NCI-H1694 (cell line): ENCODE data around the gene CADM4.
"Not testable (repeated sequence)": the region's sequence is repeated elsewhere in the genome, so short reads cannot be mapped to it uniquely, and the experiment has no call there.

Experiments used
- DNase-seq: peaks from one replicate; lab custom pipeline; 2025; lab: John Stamatoyannopoulos, UW

Gene CADM4

DNA sequence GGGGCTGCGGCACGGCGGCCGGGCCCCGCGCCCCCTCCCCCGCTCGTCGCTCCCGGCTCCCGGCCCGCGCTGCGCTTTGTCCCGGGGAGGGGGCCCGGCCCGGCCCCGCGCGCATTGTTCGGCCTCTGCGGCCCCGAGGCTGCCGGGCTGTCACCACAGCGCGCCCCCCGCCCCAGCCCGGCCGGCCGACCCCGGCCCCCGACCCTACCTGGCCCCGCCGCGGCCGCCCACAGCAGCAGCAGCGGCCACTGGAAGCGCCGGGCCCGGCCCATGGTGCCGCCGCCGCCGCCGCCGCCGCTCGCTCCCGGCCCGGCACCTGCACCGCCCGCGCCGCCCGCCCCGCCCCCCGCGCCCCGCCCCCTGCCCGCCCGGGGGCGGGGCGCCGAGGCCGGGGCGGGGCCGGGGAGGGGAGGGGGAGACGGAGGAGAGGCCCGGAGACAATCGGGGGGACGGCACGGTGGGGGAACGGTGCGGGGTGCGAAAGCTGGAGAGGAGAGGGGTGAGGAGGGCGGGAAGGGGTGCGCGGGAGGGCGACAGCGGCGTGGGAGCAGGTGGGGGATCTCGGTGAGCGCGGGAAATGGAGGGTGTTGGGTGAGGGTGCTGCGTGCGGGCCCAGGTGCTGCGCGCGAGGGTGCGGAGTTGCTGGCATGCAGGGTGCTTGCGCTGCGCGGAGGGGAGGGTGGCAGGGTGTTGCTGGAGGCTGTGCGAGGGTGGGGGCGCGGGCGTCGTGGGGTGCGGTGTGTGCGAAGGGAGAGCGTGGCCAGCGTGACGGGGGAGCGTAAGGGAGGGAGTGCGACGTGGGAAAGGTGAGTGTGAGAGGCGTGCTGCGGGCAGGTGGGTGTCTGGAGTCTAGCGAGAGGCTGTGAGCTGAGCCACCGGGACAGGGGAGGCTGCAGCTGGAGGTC is at the start of gene CADM4:
Gene CADM4, minus strand, starts transcription at position 332 of the 905 bp plus-strand sequence. Its CDS starts 60 bp downstream, at position 272.
- DNase-seq: no peak

- DNase-seq: no peak
Observed at GRCh38 chr19:43688059-43688701, 48.5 kb upstream of the CADM4 start.

DNA sequence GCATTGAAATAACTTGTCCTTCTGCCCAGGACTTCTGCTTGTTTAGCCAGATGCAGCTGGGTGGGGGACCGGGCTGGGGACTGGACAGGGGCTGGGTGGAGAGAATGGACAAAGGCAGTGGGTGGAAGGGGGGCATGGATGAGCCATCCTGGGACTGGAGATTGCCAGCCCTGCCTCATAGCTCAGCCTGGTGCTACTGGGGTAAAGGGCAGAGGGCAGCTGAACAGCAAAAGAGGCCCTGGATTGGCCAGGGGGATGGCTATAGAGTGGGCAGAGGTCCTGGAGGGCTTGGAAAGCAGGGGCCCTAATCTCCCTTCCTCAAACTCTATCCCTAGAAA is 48.0 kb upstream of the CADM4 start:
- DNase-seq: no peak

DNA sequence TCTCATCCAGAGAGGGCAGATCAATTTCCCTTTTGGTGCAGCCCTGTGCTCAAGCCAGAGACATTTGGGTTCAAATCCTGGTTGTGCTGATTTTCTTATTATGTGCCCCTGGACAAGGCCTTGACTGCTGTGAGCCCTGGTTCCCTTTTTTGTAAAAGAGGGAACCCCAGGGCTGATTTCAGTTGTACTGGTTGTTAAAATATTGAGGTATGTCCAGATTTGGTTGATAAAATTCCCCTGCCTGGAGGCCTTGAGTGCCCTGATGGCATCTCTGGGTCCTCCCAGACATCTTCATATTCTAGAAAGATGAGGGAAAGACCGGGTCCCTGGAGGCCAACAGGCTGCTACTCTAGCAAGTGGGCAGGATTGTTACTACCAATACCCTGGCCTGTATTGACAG is 44.7 kb upstream of the CADM4 start:
- DNase-seq: no peak

- no peak for DNase-seq
Observed at GRCh38 chr19:43683905-43684304, 44.3 kb upstream of the CADM4 start.

DNA sequence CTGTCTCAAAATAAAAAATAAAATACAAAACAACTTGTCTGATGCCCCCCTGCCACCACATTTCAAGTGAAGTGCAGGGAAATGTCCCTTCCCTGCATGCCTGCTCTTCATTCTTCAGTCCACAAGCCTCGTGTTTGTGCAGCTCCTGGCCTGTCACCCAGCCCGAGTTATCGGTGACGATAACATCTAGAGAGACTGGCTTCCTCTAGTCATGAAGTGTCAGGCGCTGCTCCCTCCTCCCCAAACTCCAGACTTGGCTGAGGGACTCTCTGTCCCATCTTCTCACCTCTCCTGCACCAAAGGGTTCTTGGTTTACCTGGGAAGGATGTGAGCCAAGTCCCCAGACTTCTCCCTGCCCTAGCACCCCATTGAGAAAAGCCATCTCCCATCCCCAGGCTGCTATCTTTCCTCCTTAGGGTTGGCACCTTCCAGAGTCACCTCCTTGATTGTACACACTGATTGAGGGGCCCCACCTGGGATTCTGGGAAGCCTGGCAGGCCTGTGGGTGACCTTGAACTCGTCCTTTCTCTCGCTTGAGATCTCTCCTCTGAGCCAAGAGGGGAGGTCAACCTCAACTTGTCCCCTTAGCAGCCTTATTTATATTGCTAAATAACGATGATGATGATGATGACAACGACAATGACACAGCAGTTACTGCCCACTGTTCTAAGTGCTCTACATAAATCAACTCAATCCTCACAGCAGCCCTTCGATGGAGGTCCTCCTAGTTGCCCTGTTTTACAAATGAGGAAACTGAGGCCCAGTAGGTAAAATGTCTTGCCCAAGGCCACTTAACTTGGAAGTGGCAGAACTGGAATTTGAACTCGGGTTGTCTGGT is 43.4 kb upstream of the CADM4 start:
- no peak for DNase-seq

DNA sequence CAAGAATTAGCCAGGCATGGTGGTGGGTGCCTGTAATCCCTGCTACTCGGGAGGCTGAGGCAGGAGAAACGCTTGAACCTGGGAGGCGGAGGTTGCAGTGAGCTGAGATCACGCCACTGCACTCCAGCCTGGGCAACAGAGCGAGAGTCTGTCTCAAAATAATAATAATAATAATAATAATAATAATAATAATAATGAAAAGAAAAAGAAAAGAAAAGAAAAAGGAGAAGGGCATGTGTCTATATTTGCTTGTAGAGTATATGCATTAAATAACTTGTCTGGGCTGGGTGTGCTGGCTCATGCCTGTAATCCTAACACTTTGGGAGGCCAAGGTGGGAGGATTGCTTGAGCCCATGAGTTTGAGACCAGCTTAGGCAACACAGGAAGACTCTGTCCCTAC is 42.6 kb upstream of the CADM4 start:
- DNase-seq: not testable (repeated sequence)

DNA sequence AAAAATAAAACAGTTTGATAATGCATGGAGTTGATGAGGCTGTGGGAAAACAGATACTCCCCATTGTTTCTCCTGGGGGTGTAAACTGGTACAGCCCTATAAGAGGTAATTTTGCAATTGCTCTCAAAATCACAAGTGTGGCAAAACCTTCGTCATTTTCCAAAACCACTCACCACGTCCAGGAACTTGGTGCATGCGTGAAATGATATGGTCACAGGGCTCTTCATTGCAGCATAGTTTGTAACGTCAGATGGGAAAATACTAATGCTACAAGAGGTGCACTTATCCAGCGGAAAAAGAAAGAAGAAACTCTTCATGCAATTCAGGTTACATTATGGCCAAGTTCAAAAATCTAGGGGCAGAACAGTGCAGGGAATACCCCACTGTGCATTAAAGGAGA is 42.2 kb upstream of the CADM4 start:
- DNase-seq: no peak

GRCh38 chr19:43678512-43679261 is 39.0 kb upstream of the CADM4 start:
- DNase-seq: no peak

DNA sequence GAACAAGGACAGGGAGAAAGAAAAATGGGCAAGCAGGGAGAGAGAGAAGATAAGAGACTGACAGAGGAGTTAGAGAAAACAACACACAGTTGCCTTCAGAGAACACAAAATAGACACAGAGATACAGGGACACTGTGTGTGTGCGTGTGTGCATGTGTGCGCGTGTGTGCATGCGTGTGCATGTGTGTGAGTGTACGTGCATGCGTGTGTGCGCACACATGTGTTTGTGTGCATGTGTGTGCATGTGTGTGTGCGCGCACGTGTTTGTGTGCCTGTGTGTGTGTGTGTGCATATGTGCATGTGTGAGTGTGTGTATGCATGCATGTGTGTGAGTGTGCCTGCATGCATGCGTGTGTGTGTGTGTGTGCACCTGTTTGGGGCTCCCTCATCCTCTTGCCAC is 36.3 kb upstream of the CADM4 start:
- no peak for DNase-seq

GRCh38 chr19:43675269-43675879 is 35.7 kb upstream of the CADM4 start:
- DNase-seq: no peak

- DNase-seq: no peak
Observed at GRCh38 chr19:43674596-43674995, 34.9 kb upstream of the CADM4 start.

DNA sequence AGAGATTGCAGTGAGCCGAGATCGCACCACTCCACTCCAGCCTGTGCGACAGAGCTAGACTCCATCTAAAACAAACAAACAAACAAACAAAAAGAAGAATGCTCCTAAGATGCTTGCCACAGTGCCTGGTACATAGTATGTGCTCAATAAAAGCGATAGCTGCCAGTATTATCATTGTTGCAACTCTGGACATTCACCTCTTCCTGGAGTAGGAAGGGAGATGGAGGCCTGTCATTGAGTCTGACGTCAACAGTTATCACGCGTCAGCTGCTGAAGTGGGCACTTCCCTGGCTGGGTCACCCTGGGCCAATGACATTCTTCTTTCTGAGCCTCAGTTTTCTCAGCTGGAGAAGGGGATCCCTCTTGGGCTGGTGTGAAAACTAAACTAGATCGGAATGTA is 34.5 kb upstream of the CADM4 start:
- DNase-seq: no peak

DNA sequence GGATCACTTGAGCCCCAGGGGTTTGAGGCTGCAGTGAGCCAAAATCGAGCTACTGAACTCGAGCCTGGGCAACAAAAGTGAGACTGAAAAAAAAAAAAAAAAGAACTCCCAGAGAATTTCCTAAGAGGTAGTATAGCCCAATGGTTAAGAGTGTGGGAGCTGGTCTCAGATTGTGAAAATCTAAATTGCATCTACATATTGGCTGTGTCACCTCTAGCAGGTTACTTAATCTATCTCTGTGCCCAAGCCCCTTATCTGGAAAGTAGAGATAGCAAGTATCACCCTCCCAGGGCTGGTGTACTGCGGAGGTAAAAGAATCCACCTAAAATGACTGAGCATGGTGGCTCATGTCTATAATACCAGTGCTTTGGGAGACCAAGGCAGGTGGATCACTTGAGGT is 34.0 kb upstream of the CADM4 start:
- DNase-seq: no peak

DNA sequence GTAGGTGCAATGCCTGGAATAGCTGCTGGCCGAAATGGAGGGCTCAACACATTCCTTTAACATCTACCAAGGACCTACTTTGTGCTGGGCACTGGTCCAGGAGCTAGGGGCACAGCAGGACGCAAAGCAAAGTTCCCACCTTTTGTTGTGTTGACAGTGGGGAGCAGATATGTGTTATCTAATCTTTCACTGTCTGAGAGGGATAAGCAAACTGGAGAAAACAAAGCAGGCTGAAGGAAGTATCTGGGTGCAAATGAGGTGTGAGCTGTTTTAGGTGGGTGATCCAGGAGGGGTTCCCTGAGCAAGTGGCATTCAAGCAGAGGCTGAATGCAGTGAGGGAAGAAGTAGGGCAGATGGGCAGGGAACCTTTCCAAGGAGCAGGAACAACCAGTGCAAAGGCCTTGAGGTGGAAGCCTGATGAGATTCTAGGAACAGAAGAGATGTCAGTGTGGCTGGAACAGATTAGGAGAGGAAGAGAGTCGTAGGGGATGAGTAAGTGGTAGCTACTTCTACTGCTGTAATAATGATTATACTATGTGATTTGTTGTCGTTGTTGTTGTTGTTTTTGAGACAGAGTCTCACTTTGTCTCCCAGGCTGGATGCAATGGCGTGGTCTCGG is 32.5 kb upstream of the CADM4 start:
- DNase-seq: no peak

DNA sequence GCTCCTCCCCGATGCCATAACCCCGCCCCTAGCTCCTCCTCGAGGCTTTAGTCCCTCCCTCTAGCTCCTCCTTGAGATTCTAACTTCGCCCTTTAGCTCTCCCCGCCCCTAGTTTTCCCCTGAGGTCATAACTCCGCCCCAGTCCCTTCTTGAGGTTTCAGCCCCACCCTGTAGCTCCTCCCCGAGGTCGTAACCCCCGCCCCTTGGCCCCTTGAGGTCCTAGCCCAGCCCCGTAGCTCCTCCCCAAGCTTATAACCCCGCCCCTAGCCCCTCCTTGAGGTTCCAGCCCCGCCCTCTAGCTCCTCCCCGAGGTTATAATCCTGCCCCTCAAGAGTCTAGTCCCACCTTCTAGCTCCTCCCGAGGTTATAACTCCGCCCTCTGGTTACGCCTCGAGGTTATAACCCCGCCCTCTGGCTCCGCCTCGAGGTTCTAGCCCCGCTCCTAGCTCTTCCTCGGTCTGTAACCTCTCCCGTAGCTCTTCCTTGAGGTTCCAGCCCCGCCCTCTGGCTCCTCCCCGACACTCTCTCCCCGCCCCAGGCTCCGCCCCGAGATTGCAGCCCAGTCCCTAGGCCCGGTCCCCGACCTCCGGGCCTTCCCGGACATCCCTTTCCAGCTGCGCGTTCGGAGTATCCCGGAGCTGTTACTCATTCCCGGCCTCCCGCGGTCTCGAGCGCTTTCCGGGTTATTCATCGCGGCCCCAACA is 28.9 kb upstream of the CADM4 start:
- DNase-seq: peak; percentile 98

- DNase-seq: no peak
Observed at GRCh38 chr19:43667876-43668405, 28.3 kb upstream of the CADM4 start.

DNA sequence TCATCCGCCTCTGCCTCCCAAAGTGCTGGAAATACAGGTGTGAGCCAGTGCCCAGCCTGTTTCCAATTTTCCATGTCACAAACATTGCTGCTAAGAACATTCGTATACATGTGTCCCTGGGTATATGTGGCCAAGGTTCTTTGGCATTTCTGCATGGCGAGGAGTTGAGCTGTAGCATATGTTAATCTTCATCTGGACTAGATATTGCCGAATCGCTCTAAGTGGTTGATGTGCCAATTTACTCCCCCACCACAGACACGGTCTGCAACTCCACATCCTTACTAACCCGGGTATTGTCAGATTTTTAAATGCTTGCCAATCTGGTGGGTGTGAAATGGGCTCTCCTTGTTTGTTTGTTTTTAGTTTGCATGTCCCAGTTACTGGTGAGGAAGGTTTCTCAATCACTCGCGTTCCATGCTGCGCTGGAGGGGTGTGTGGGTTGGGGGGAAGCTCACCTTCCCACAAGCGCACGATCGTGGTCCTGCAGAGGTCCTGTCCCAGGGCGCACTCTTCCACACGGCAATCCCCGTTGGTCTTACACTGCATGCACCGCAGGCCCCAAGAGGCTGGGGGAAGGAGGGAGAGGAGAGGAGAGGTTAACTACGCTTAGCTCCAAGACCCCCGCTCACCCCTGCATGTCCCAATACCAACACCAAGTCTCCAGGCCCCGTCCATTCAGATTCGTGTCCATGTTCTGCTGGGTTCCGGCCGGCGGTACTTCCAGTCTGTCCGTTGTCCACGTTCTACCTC is 27.7 kb upstream of the CADM4 start:
- DNase-seq: no peak

- DNase-seq: no peak
Observed at GRCh38 chr19:43664018-43664417, 24.4 kb upstream of the CADM4 start.
